GM19043 (cell line): ENCODE data around the gene PTK6.
"Not testable (repeated sequence)": the region's sequence is repeated elsewhere in the genome, so short reads cannot be mapped to it uniquely, and the experiment has no call there.

Experiments
- ATAC-seq: cut with Tn5 transposase; IDR thresholded peaks from one replicate; pipeline ENCODE4 v1.9.1; 2021; ENCODE audit warnings: low read depth; ENCODE audit not compliant: unreplicated experiment

The PTK6 gene

GRCh38 chr20:63483834-63484233 lies 53.3 kb downstream of the PTK6 start:
- no peak for ATAC-seq

- ATAC-seq, result no peak
Observed at GRCh38 chr20:63482021-63482587, 55.1 kb downstream of the PTK6 start.

GRCh38 chr20:63481503-63481902 lies 55.7 kb downstream of the PTK6 start:
- ATAC-seq, result no peak

- ATAC-seq, result not testable (repeated sequence)
Observed at GRCh38 chr20:63479695-63480419, 57.3 kb downstream of the PTK6 start.

GRCh38 chr20:63478346-63479302 lies 58.6 kb downstream of the PTK6 start:
- no peak for ATAC-seq
